GM12892 (cell line): ENCODE data around the gene AGFG1.
"Not testable (repeated sequence)": the region's sequence is repeated elsewhere in the genome, so short reads cannot be mapped to it uniquely, and the experiment has no call there.

Source experiments
- DNase-seq: peaks from one replicate; pipeline ENCODE4 v3.0.0; 2011; ENCODE audit not compliant: insufficient read length
- FAIRE-seq: peaks from 2 replicates; lab custom pipeline; 2011; peaks lifted over from hg19 to GRCh38; lab: Jason Lieb, UNC
- POLR2A ChIP-seq: IDR thresholded peaks from 2 replicates; pipeline ENCODE4 v1.6.1; 2011; ENCODE audit warnings: low read depth, low read length, control low read depth
- POLR2AphosphoS5 ChIP-seq: IDR thresholded peaks from 2 replicates; pipeline ENCODE4 v1.6.1; 2011; ENCODE audit warnings: low read depth, low read length, control low read depth
- TAF1 ChIP-seq: IDR thresholded peaks from 2 replicates; pipeline ENCODE4 v1.6.1; 2011; ENCODE audit warnings: low read depth, mild to moderate bottlenecking, control low read depth, low read length, borderline replicate concordance

The AGFG1 gene

DNA sequence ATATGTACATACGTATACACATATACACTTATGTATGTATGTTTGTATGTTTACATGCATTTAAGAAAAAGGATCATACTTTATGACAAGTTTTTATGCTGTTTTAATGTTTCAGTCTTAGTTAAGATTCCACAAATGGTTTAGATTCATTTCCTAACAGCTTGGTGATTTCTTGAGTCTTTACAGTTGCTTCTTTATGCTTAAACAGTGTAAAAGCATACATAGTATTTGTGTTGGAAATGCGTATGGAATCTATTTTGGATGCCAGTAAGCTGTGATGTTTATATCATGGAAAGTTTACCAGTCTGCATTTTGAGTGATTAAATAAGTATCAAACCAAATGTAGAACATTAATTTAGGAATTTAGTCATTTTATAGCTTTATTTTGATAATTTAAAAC, 55.4 kb downstream of the AGFG1 start:
- DNase-seq, result no peak
- no peak for FAIRE-seq
- TF ChIP-seq POLR2A (no peak), TAF1 (no peak), POLR2AphosphoS5 (no peak)

DNA sequence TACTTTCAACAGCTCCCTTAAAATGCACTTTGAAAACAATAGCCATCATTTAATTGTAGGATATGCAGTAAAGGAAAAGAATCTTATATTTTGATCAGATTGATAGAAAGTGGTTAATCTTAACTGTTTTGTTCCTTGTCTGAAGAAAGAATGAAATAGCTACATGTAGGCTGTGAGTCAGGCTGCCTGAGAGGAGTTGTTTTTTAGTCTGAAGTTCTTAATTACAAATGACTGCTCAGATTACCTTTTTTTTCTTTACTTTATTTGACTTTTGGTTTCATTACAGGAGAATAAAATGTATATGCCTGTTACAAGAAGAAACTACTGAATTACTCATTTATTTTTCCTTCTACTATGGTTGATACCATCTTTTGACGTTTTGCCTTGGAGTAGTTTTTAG, 56.8 kb downstream of the AGFG1 start:
- DNase-seq (no peak), FAIRE-seq (peak; percentile 27)
- TF ChIP-seq POLR2A, result no peak
- TF ChIP-seq TAF1, result no peak
- TF ChIP-seq POLR2AphosphoS5, result no peak

DNA sequence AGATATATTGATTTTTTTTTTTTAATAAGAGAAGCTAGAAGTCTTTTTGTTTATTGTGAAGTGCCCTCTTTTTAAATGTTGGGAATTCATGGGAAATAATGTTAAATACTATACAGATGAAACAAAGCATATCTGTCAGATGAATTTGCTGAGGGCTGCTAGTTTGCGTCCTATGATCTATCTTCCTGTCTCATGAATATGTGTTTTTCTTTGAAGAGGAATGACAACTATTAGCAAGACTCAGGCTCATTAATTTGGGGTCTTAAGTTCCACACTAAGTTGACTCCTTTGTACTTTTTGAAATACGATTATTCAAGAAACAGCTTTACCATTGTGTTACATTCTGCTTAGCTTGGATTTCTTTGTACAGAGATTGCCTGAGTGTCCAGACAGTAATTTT, 57.9 kb downstream of the AGFG1 start:
- TF ChIP-seq POLR2A (no peak), POLR2AphosphoS5 (no peak), TAF1 (no peak)
- FAIRE-seq (no peak), DNase-seq (no peak)

DNA sequence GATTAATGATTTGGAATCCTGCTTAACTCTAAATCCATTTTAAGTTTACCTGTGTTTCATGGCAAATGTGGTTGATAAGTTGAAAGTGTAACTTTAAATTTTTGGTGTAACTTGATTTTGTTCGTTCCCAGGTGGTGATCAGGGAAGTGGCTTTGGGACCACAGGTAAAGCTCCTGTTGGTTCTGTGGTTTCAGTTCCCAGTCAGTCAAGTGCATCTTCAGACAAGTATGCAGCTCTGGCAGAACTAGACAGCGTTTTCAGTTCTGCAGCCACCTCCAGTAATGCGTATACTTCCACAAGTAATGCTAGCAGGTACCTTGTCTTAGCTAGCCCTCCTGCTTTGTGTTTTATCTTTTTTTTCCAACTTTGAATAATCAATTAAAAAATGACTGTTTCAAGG, 62.8 kb downstream of the AGFG1 start:
- no peak for DNase-seq
- FAIRE-seq, result peak; percentile 85
- TF ChIP-seq POLR2A, result no peak
- TF ChIP-seq TAF1, result no peak
- TF ChIP-seq POLR2AphosphoS5, result no peak

DNA sequence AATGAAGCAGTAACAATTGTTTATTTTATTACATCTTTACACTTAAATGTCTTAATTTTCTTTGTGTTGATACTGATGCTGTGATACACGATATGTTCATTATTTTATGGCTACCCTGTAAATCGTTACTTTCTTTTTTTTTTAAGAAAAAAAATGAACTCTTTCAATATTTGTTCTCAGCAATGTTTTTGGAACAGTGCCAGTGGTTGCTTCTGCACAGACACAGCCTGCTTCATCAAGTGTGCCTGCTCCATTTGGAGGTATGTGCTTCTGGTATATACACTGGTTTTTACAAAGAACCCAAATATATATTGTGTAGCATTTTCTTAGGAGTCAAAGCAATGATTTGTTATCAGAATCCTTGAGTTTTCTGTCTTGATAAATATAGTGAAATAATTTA, 64.5 kb downstream of the AGFG1 start:
- FAIRE-seq, result no peak
- DNase-seq, result no peak

DNA sequence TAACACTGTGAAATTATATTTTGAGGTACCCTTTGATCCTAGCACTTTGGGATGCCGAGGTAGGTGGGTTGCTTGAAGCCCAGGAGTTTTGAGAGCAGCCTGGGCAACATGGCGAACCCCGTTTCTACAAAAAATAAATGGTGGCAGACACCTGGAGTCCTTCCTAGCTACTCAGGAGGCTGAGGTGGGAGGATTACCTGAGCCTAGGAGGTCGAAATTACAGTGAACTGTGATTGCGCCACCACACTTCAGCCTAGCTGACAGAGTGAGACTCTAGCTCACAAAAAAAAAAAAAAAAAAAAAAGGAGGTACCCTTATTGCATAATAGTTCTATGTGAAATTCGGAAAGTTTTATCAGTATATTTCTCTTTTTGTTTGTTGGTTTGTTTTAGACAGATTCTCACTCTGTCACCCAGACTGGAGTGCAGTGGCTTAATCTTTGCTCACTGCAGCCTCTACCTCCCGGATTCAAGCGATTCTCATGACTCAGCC, 67.6 kb downstream of the AGFG1 start:
- no peak for DNase-seq
- no peak for FAIRE-seq
- no peak for TF ChIP-seq POLR2A

More for the DNA sequence above, 64.5 kb downstream of the AGFG1 start:
- TF ChIP-seq TAF1 (no peak), POLR2AphosphoS5 (no peak), POLR2A (no peak)

DNA sequence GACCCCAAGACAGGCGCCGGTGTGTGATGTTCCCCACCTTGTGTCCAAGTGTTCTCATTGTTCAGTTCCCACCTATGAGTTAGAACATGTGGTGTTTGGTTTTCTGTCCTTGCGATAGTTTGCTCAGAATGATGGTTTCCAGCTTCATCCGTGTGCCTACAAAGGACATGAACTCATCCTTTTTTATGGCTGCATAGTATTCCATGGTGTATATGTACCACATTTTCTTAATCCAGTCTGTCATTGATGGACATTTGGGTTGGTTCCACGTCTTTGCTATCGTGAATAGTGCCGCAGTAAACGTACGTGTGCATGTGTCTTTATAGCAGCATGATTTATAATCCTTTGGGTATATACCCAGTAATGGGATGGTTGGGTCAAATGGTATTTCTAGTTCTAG, 68.4 kb downstream of the AGFG1 start:
- DNase-seq, FAIRE-seq: not testable (repeated sequence)

GRCh38 chr2:227545990-227546389, 74.0 kb downstream of the AGFG1 start:
- DNase-seq, result no peak
- no peak for FAIRE-seq
- TF ChIP-seq POLR2AphosphoS5, result no peak
- no peak for TF ChIP-seq TAF1
- no peak for TF ChIP-seq POLR2A

- no peak for TF ChIP-seq POLR2AphosphoS5
- TF ChIP-seq POLR2A, result no peak
- no peak for TF ChIP-seq TAF1
- DNase-seq (no peak), FAIRE-seq (no peak)
Measured at GRCh38 chr2:227551836-227552235, 79.9 kb downstream of the AGFG1 start.

DNA sequence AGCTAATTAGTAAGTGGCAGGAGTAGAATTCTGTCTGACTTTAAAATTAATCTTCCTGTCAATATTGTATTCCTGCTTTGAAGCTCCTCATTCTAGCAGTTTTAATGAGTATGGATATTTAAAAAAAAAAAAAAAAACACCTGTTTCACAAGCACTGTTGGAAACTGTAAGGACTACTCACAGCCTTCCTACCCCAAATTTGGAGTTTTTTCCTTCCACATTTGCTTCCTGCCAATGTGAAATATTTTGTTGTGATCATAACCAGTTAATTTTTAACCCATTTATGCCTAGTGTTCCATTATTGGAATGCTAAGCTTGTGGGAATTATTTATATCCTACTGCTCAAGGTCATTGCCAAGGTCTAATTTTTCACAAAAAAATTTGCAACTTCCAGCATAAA, 90.6 kb downstream of the AGFG1 start:
- no peak for FAIRE-seq
- TF ChIP-seq POLR2A (no peak), POLR2AphosphoS5 (no peak), TAF1 (no peak)
- no peak for DNase-seq

GRCh38 chr2:227565080-227565479, 93.1 kb downstream of the AGFG1 start:
- DNase-seq, result no peak
- FAIRE-seq, result no peak
- TF ChIP-seq TAF1 (no peak), POLR2A (no peak), POLR2AphosphoS5 (no peak)

GRCh38 chr2:227566012-227566411, 94.1 kb downstream of the AGFG1 start:
- TF ChIP-seq POLR2AphosphoS5, result no peak
- TF ChIP-seq POLR2A, result no peak
- TF ChIP-seq TAF1, result no peak
- no peak for FAIRE-seq
- no peak for DNase-seq

DNA sequence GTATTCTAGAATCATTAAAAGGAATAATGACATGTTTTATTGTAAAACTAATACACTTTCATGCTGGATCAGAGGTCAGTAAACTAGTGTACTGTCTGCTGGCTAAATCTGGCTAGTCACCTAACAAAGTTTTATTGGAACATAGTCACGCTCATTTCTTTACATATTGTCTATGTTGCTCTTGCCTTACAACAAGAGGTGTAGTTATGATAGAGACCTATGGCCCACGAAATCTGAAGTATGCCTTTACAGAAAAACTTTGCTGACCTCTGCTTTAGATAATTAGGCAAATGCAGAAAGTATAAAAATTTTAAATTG, 96.9 kb downstream of the AGFG1 start:
- DNase-seq (no peak), FAIRE-seq (no peak)
- TF ChIP-seq POLR2AphosphoS5, result no peak
- no peak for TF ChIP-seq TAF1
- no peak for TF ChIP-seq POLR2A
